ENCODE data around the gene MUSK. TPM values are rescaled to one million over a fixed set of nuclear protein-coding genes. Genes with fewer than 3 reads are reported as not detected.
"Not testable (repeated sequence)": the region's sequence is repeated elsewhere in the genome, so short reads cannot be mapped to it uniquely, and the experiment has no call there.

MUSK gene
- total RNA-seq, 1 donor from 2014 or later: under 0.01 TPM

DNA sequence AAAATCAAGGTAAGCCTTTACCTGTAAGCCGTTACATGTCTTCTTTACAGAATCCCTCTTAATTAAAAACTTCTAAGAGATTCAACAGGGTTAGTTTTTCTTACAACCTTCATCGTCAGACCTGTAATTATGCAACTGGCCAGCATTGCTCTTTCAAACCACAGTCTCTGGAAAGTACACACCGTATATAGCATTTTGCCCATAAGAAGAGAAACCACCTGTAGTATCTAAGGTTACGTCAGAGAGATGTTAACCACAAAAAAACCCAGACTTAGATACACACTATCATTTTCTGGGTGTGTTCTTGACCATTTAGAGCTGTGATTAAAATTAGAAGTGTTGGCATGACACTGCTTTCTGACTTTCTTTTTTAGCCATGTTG, 140.0 kb downstream of the MUSK start:
- no peak for DNase-seq (ENCODE audit: low read depth, low spot score)

DNA sequence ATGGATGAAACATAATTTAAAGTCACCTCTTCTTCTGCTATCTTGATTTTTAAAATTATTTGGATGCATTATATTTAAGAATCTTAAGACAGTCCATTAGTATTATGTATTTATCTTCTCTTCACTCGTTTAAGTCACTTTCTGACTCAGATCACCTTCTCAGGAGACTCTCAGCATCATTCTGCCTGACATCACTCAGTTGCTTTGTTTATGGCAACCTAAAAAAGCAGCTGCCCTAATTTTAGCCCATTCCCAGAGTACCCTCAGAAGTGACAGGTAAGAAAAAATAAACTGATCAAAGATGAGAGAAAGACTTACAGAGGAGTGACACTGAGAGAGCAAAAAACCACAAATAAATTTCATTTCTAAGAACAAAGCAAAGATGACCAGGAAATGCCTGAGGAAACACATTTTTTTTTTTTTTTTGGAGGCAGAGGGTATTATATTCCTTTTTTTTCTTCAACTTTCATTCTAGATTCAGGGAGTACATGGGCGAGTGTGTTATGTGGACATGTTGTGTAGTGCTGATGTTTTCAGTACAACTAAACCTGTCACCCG, 140.5 kb downstream of the MUSK start:
- no peak for DNase-seq (ENCODE audit: low read depth, low spot score)

DNA sequence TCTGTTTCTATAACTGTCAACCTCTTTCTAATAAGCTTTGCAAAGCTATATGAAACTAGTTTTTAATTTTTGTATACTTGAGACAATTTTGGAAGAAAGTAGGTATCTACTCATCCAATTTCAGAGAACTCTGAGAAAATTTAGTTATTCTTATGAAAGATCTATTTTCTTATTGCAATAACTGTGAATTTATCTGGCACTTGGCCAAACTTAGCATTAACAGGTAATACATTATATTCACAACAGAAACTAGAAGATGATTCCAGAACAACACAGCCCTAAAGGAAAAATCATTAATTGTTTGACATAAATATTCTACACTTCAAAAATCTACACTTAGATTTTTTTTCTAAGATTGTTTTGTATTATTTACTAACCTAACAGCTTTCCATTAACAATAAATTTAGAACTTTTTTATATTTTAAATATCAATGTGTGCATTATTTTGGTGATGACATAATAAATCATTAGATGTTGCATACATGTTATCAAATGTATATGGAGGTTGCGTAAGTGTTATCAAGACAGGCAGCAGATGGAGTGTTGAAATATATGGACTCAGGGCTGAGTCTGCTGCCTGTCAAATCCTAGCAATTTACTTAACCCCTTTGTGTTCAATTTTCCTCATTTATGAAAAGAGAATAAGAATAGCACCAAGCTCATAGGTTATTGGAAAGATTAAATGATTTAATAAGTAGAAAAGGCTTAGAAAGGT, 141.8 kb downstream of the MUSK start:
- DNase-seq (ENCODE audit: low read depth, low spot score): no peak

DNA sequence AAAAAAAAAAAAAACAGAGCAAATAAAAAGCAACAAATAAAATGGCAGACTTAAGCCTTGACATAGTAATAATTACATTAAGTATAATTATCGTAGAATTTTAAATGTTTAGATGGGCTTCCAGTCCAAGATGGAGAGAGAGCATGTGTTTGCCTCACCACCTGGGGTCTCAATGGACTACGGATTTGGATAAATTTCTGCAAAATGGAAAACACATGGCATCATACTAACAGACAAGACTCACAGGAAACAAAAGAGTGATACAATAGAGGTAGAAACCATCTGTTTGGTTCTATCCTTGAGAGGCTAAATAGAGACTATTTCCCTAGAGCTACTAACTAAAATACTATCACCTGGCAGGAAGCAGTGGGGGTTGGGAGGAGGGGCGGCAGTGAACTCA, 144.3 kb downstream of the MUSK start:
- no peak for DNase-seq (ENCODE audit: low read depth, low spot score)

DNA sequence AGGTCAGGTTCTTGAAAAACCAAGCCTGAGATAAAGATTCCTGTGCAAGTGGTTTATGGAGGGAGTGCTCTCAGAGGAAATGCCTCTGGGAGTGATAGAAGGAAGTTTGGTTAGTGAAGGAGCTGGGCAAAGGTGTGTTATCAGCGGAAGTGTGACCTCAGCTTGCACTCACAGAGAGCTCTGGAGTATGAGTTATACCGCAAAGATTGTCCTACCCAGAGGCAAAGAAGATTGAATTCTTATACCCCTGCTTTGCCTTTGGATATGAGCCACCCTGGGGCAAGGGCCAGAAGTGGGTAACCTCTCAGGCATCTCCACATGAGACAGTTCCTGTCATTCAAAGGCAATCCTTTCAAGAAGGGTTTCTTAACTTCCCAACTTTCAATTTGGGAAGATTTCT, 145.6 kb downstream of the MUSK start:
- no peak for DNase-seq (ENCODE audit: low read depth, low spot score)

DNA sequence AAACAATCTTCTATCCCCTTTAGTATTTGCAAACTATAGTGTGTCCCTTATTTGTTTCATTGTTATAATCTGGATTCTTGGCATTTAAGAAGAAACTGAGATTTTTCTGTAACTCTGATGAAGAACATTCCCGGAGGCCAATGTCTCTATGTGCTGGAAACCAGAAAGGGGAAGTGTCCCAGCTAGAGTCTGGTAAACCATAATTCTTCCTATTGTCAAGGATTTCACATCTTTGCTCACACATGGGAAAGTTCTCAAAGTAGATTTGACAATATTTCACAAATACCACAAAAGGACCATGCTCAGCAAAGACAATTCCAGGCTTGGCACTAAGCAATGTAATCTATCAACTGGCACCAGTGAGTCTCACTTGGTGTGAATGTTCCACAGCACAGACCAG, 146.8 kb downstream of the MUSK start:
- DNase-seq (ENCODE audit: low read depth, low spot score): no peak

DNA sequence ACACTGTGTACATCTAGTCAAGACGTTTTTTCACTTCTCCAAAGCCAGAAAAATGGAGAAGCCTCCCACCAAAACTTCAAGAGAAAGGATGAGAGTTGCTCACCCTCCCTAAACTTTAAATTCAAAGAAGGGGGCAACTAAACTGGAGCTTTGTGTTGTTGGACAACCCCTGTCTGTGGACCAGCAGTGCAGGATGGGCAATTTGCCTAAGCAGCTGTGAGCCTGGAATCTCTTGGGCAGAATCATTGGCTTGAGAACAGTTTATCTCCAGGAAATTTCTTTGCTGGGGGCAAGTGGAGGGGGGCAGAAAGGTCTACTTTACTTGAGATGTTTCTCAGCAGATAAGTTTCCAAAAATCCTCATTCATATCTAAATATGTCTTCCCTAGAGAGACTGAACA, 151.8 kb downstream of the MUSK start:
- DNase-seq (ENCODE audit: low read depth, low spot score): no peak

DNA sequence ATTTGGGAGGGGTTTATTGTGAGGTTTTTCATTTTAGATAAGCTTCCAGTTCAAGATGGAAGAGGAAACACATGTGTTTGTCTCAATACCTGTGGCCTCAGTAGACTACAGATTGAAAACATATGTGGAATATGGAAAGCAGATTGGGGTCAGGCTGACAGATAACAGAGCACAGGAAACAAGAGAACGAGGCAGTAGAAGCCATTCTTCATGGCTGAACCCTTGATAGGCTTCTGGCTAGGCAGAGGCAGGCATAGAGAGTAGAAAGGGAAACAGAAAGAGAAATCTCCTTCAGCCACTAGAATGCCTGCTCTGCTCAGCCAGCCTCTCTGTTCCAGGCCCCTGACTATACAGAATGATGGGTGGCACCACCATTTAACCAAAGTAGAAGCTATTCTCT, 152.5 kb downstream of the MUSK start:
- DNase-seq (ENCODE audit: low read depth, low spot score): no peak

DNA sequence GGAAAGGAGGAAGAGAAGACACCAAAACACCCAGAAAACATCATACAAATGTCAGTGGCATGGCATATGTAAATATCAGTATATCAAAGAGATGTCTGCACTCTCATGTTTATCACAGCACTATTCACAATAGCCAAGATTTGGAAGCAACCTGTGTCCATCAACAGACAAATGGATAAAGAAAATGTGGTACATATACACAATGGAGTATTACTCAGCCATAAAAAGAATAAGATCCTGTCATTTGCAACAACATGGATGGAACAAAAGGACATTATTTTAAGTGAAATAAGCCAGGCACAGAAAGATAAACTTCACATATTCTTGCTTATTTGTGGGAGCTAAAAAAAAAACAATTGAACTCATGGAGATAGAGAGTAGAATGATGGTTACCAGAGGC, 156.5 kb downstream of the MUSK start:
- not testable (repeated sequence) for DNase-seq (ENCODE audit: low read depth, low spot score)

DNA sequence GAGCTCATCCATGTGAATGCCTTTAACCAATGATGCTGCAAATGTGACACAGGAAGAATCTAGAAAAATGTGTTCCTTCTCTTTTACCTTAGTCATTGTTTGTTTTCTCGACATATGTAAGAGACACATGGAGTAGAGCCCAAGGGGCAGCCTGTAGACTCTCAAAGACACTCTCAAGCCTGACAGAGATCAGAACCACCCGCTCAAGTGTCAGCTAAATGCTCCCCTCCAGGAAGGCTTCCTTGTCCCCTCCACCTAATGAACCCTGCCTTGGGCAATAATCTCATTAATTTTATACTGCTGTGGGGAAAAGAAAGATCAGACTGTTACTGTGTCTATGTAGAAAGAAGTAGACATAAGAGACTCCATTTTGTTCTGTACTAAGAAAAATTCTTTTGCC, 157.4 kb downstream of the MUSK start:
- DNase-seq (ENCODE audit: low read depth, low spot score): no peak

DNA sequence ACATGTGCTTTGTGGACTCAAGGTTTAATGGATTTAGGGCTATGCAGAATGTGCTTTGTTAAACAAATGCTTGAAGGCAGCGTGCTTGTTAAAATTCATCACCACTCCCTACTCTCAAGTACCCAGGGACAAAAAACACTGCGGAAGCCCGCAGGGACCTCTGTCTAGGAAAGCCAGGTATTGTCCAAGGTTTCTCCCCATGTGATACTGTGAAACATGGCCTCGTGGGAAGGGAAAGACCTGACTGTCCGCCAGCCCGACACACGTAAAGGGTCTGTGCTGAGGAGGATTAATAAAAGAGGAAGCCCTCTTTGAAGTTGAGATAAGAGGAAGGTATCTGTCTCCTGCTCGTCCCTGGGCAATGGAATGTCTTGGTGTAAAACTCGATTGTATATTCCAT, 157.8 kb downstream of the MUSK start:
- not testable (repeated sequence) for DNase-seq (ENCODE audit: low read depth, low spot score)

DNA sequence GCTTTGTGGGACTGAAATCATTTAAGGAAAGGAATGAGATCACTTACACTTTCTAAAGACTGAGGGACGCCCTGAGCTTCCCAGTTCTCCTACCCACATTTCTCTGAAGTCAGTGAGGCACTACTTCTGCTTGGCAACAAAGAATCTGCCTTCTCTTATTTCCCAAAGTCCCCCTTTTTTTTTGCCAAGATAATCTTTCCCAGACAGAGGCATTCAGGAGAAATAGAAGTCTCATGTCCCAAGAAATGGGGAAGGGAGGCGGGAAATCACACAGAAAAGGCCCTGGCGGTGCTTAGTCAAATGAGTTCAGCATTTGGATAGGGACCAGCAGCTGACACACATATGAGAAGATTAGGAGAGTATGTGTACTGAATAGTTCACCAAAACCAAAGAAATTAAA, 159.7 kb downstream of the MUSK start:
- no peak for DNase-seq (ENCODE audit: low read depth, low spot score)

DNA sequence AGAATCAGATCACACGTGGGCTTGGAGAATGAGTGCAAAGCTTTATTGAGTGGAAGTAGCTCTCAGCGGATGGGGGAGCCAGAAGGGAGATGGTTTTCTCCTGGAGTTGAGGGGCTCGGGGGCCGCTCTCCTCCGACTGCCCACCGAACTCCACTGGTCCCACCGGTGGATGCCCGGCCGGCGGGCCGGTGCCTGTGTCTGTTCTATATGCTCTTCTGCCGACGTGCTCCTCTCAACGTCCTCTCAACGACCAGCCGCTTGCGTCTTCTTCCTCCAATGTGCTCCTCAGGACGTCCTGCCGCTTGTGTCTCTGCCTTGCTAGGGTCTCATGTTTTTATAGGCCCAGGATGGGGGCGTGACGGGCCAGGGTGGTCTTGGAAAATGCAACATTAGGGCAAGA, 161.9 kb downstream of the MUSK start:
- no peak for DNase-seq (ENCODE audit: low read depth, low spot score)

DNA sequence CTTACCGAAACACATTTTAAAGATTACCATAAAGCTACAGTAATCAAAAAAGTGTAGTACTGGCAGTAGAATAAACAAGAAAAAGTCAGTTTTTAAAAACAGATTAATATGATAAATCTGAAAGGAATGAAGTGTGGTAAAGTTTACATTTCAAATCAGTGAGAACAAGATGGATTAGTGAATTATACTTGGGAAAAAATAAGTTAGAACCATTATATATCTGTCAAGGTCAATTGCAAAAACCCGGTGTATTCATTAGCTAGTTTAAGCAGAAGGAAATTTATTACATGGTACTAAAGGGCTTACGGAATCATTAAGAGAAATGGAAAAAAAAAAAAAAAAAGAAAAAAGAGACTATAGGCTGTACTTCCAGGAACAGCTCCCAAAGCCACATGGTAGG, 164.3 kb downstream of the MUSK start:
- DNase-seq (ENCODE audit: low read depth, low spot score): no peak

DNA sequence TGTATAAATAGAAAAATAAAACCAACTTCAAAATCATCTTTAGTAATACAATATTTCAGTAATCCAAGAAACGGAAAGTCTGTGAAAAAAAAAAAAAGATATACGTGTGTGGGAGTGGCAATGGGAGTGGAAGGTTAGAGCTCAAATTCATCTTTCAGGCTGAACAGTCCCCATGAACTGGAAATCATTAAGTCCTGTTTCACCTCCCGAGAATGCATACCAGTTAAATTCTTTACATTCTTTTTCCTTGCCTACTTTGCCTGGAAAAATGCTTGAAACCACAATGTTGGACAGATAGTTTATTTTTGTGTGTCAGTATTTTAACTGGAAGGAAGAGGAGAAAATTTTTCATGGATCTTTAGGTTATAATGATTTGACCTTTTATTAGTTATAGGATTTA, 166.8 kb downstream of the MUSK start:
- DNase-seq (ENCODE audit: low read depth, low spot score): no peak

DNA sequence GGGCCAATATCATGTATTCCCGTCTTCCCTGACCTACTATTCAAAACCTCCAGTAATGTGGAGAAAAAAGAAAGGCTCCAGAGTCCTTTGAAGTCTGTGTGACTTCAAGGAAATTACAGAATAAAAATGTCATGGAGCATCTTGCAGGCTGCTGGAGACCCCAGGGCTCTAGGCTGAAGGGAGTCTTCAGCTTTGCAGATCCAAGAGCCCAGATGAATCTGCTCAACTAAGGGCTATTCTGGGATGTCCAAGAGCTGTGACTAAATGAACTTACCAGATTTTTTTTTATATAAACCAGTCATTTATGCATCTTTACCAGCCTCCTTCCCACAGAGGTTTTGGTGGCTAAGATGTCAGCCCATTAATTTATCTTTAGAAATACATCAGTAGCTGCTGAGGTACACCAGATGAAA, 167.3 kb downstream of the MUSK start:
- no peak for DNase-seq (ENCODE audit: low read depth, low spot score)

DNA sequence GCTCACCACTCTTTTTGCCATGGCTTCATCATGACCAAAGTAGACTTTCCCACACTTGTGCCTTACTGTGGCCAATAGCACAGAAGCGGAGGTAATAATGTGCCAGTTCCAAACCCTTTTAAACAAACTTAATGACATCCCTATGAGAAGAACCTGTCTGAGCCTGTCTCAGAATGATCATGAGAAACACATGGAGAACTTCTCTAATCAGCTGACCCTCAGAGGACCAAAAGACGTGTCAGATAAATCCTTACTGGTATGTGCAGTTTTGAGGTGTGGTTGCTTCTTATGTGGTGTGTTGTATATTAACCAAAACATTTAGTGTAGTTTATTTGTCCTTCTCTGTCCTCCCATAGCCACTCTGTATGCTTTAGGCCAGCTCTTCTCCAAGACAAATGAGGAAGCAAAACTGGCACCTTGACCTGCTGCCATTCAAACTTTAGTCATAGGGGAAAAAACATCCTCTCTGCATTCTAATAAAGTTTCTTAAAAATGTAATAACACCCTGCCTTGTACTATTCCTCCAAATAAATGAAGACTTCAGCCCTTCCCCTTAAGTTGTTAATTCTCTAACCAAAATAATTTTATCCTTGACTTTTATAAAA, 168.9 kb downstream of the MUSK start:
- DNase-seq (ENCODE audit: low read depth, low spot score): no peak

DNA sequence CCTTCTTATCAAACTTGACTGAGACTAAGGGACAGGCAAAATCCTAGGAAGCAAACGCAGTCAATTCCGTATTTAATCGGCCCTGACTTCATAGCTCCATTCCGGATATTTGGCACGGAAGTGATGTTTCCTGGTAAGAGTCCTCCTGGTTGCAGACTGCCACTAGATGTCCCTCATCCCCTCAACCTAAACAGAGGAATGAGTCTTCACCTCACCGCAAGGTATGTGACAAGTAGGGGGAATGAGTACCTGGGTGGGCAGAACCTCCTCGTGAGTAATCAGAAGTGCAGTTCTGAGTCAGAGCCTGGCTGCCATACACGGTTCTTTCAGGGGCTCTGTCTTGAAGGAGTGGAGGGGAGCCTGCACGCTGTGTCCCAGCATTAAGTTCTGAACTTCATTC, 173.6 kb downstream of the MUSK start:
- DNase-seq (ENCODE audit: low read depth, low spot score): no peak

DNA sequence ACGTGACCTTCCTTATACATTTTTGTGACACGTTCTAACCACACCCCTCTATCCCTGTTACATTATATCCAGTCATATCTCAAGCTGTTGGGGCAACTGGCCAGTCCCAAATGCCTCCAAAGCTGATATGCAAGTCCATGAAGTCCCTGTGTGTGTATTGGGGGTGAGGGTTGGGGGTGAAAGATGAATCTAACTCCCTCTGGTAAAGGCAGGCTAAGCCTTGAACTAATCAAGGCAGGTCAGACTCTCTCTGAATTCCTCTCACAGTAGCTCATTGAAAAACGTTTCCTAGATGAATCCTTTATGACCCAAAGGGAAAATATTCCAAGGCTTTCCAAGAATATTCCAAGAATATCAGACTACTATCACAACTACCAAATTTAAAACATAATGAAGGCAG, 174.4 kb downstream of the MUSK start:
- DNase-seq (ENCODE audit: low read depth, low spot score): no peak

DNA sequence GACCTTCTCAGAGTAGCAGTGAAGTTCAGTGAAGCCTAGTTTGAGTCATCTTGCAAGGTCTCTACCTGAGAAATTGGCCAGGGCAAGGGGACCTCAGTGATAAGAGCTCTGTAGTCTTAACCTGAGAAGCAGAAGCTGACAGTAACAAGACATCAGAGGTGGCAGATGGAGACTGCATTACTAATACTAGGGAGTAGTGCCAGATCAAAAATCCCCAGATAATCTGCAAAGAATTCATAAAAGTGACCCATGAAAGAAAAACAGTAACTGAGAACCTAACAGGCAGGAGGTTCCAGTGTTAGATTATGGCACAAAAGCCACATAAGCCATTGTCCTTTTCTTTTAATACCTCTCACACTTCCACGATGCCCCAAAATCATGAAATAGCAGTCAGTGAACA, 175.5 kb downstream of the MUSK start:
- no peak for DNase-seq (ENCODE audit: low read depth, low spot score)

DNA sequence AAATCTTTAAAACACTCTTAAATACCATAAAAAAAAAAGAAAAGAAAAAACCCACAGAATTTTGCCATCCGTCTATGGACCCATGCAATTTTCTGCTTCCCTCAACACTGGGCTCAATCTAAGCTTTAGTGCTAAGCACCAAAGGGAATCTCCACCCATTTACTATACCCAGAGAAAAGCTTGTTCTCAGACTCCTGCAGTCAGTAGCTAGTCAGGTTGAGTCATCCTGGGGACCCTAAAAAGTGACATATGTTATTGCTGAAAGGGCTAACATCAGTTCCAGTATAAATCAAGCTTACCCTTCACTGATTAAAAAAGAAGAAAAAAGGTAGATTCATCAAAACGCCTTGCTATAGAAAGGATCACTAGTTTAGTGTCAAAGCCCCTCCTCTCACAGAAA, 177.6 kb downstream of the MUSK start:
- no peak for DNase-seq (ENCODE audit: low read depth, low spot score)

DNA sequence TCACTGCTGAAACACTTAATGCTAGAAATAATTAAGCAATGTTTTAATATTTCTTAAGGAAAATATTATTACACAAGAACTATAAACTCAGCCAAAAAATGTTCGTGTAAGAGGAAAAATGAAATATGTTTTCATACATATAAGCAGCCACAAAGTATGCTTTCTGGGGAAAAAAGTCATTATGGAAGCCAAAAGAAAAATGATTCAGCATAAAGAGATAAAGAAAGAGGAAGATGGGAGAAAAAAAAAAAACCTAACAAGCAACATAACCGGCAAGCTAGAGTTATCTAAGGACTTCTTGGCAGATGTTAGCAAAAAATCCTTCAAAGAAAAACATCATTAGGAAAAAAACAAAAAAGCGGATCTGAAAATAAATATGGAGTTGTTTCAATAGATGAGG, 179.1 kb downstream of the MUSK start:
- no peak for DNase-seq (ENCODE audit: low read depth, low spot score)

DNA sequence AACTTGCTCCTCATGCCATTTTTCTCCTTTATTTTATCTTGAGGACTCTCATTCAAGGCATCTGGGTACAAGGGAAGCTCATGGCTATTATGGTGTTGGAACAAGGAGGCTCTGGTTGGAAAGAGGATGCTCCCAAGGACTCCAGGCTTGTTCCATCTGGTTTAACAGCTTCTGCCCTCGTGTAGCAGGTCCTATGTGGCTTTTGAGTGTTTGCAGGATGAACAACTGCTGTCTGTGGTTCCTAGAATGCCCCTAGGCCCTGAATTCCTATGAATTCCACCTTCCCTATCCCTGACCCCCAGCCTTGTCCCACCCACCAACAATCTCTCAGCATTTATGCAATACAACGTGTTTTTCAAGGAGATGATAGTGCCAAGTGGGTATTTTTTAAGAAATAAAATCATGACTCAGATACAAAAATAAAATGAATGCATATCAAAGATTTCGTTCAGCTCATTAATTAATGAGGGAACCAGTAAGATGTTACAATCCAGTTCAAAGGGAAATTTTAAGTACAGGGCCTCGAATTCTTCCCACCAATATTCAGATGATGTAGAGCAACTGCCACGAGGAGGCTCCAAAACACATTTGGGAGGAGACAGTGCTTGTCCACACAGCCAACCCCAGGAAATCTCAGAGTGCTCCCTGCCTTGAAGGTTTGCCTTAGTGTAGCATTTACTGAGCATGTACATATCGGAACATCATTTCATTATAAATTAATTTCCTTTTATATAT, 182.0 kb downstream of the MUSK start:
- no peak for DNase-seq (ENCODE audit: low read depth, low spot score)

Data from pulmonary artery endothelial cell (primary cell).